Stimulated activated CD8-positive, alpha-beta memory T cell treated with anti-CD3 and anti-CD28 coated beads, Interleukin-12 subunit alpha, Interleukin-12 subunit beta, amount 100 ng/mL, for 24 hours (primary cell): ENCODE data around the gene CAVIN3.
"Not testable (repeated sequence)": the region's sequence is repeated elsewhere in the genome, so short reads cannot be mapped to it uniquely, and the experiment has no call there.

Experiments used
- DNase-seq: peaks from one replicate; pipeline ENCODE4 v3.0.0-alpha.2; 2020; ENCODE audit errors: extremely low read depth

The CAVIN3 gene

DNA sequence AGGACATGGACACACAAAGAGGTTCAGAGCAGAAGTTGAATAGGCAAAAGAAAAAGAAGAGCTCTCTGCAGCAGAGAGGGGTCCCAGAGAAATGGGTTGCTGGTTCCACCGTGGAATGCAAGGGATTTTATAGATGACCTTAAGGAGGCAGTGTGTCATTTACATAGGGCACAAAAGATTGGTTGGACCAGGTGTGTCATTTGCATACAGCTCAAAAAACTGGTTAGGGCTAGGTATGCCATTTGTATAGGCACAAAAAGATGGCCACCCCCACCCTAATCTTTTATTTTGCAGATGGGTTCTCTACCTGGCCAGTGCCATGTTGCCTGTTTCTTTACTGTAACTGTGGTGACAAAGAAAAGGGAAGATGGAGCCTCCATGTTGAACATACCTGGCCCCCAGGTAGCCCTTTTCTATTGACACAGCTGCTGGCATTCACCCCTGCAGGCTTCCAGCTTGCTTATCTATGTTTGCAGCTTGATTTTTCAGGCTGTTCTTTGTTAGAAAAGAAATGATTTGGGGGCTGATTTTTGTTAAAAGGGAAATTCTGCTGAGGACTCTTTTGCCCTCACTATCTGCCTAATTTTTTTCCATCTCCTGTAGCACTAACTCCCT is 3.1 kb upstream of the CAVIN3 start:
- no peak for DNase-seq

DNA sequence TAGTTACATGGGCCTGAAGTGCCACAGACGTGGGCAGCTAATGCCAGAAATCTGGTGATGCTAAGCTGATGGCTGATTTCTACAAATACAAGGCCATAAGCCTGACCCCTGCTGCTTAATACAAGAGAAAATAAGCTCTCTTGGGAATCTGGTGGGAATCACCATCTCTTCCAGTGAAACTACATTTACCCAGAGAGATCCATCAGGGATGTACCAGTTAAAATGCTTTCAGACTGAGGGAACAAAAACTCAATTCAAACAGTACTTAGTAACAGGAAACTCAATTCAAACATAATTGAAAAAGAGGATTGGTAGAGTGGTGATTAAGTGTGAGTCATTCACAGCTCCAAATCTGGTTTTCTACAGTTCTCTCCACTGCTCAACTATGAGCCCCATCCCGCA is 1.7 kb upstream of the CAVIN3 start:
- DNase-seq = no peak

DNA sequence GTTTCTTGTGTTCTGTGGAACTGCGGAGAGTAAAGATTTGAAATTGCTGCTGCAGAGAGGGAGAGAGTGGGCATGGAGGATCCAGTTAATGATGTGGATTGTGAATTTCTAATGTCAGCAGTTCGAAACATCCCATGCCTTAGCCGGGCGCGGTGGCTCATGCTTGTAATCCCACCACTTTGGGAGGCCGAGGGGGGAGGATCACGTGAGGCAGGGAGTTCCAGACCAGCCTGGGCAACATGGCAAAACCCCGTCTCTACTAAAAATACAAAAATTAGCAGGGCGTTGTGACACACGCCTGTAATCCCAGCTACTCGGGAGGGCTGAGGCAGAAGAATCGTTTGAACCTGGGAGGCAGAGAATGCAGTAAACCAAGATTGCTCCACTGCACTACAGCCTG is 1.1 kb upstream of the CAVIN3 start:
- no peak for DNase-seq

DNA sequence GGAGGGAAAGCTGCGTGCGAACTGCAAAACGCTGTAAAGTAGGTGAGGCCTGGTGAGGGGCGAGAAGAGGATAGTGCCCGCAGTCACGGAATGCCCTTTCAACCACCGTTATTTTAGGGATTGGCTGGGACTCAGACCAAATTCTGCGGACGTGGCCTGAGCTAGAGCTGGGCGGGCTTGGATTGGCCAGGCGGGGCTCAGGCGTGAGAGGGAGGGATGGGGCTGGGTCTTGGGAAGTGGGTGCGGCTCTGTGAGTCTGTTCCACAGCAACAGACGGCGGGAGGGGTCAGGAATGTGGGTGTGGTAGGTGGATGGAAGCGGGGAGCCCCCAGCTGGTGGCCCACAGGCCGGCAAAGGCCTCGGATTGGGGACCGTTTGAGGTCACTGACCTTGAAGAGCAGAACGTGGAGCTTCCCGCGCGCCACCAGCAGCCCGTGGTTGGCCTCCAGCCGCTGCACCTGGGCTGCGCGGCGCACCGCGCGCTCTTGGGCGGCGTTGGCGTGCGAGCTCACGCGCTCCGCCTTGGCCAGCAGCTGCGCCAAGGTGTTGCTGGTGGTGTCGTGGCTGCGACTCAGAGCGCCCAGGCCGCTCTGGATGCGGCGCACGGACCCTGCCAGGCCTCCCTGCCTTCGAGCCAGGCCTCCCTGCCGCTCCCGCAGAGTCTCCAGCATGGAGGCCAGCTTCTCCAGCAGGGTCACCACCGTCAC is 444 bp downstream of the CAVIN3 start:
- no peak for DNase-seq

DNA sequence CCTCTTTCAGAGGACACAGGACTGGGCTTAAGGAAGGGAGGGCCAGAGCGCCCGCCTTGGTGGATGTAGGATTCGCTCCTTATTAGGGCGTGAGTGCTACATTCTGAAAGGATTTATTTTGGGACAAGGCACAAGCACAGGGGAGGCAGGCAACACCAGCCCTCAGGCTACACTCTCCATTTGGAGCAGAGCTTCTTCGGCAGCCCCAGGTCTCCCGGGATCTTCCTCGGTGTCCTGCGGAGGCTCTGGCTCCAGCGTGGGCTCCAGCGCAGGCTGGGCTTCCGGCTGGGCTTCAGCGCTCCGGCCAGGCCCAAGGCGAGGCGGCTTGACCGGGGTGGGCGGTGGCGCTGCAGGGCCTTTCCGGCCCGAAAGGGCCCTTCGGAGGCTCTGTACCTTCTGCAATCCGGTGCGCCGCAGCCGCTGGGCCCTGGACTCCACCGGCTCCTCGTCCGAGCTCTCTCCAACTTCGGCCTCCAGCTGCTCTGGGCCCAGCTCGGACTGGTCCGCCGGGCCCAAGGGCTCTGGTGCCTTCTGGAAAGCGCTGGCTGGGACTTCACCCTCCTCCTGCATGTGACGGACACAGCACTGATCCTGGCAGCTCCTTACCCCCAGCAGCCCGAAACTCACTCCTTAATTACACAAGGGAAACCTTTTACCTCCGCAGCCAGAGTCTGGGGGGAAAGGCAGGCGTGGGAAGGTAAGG is 1.1 kb downstream of the CAVIN3 start:
- DNase-seq = no peak

DNA sequence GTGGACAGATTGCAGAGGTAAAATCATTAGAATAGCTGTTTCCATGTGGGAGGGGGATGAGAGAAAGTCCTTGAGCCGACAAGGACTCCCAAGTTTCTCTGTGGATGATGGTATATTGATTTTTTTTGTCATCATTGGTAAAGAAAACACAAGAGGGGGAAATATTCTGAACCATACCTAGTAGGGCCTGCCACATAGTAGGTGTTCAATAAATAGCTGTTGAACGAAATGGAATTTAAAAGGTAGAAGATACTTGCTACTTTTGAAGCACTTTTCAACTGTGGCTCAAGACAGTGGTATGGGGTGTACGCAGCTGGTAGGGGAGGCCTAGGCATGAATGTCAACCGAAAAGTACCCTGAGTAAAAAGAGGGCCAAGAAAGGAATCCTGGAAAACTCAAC is 2.1 kb downstream of the CAVIN3 start:
- no peak for DNase-seq

DNA sequence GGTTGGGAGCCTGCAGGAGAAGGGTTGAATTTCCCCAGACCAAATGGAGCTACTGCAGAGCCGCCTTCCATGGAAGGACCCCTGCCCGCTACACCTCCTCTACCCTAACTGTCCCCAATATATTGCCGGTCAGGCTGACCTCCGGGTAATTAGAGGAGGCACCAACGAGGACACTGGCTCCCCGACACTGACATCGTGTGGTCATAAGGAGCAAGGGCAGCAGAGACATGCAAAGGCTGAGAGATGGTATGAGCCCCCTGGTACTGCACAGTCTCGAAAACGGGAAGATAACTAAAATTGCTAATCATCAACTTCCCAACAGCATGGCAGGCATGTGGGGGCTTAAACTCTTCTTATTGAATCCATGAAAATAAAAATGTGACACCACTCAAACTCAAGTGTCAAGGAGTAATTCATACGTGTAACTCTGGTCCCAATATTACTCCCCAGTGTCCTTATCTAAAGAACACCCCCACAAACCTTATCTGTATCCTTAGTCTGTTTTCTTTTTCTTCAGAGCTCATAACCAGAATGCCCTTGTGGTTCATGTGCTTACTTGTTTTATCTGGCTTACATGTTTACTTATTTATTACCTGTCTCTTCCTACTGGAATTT is 4.4 kb downstream of the CAVIN3 start:
- DNase-seq = no peak

DNA sequence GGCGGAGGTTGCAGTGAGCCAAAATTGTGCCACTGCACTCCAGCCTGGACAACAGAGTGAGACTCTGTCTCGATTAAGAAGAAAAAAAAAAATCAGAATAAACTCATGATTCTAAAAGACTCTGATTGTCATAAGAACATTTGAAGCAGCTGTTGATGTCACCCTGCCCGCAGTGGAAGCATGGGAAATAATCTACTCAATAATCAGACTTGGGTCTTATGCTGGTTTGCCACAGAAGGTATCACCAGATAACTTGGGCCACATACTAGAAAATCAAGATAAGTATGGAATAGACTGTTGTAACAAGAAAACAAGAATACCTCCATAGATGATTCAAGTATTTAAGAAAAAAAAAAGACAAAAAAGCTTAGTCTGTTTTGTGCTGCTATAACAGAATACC is 8.2 kb downstream of the CAVIN3 start:
- DNase-seq = no peak

DNA sequence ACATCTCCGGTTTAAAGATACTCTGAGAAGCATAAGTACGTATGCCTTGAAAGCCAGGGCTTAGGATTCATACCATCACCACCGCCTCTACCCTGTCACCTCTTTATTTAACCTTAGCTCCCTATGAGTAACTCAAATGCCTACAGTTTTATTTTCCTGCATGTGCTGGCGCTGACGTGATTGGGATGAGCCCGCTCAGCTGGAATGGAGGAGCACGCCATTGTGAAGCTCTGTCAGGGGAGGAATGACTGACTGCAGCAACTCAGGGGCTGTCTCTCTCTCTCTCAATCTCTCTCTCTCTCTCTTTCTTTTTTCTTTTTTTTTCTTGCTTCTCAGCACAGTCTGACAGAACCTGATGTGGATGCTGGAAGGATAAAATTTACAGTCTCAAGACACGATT is 12.4 kb downstream of the CAVIN3 start:
- no peak for DNase-seq

DNA sequence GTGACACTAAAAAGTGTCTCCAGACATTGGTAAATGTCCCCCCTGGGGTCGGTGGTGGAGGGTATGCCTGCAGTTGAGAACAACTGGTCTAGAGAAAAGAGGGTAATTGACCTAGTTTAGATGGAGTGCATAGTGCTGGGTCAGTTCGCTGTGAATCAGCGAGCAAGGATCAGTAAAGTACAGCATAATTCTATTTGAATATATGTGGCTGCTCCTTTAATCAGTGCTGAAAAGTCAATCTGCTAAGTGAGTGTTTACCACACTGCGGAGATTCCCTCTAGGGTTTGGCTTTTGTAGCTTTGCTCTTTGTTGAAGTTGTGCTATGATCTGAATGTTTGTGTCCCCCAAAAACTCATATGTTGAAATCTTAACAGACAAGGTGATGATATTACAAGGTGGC is 15.0 kb downstream of the CAVIN3 start:
- DNase-seq = no peak

DNA sequence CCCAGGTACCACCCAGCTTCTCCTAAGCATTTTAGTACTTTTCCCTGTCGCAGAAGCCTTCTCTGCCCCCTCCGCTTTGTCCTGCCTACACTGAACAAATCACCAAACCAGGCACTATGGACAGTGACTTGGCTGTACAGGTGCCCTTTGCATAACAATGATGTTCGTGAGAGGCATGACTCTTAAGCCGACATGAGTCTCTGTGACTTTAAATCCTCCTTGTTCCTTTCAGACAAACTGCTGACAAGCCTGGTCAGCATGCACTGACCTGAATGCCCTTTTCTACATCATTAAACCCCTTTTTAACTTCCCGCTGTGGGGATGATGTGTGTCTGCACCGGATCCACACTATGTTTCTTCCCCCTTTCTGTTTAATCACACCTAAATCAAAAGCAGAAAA is 16.6 kb downstream of the CAVIN3 start:
- no peak for DNase-seq

DNA sequence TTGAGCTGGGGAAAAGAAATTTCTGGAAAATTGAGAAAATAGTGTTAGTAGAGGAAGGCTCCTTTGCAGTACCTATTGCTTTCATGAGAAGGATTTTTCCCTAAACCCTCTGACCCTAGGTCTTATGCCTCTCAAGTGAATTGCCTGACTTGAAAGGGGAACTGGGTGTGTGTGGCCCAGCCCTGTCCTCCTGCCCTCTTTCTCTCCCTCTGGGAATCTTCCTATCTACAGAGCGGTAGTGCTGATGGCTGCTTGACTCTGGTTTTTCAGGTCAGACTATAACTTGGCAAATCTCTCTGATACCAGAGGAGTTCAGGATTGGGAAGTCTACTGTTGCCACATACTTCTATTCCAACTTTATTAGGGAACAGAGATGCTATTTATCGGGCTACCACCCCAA is 19.2 kb downstream of the CAVIN3 start:
- no peak for DNase-seq

DNA sequence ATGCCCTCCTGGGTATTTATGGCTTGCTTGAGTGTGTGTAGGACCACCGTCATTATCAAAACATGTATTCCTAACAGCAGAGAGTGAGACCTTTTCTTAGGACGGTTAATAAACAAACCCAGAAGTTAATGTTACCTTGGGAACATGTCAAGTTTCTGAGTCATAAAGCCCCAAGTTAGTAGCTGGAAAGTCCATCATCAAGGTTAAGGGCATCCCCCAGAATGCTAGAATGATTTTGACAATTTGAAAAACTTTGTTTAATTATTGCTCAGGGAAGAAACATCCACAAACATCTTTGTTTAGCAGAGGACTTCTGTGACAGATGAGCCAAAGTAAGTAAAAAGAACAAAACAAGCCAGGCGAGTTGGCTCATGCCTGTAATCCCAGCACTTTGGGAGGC is 20.0 kb downstream of the CAVIN3 start:
- no peak for DNase-seq

DNA sequence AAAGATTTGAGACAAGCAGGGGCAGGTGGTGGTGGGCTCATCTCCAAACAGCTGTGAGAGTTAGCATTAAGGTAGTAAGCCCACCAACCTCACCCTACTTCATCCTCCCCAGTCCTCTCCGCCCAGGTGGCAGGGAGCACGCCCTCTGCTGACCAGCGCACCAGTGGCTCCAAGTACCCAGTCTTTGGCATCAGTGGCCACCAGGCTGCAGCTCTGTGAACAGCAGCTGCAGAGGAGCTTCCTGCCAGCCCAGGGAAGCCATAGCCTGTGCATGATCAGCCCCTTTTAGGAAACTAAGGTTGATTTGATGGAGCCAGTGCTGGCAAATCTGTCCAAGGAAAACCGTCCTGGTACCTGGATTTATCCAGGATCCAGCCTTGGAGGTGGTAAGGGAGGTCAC is 21.7 kb downstream of the CAVIN3 start:
- no peak for DNase-seq

DNA sequence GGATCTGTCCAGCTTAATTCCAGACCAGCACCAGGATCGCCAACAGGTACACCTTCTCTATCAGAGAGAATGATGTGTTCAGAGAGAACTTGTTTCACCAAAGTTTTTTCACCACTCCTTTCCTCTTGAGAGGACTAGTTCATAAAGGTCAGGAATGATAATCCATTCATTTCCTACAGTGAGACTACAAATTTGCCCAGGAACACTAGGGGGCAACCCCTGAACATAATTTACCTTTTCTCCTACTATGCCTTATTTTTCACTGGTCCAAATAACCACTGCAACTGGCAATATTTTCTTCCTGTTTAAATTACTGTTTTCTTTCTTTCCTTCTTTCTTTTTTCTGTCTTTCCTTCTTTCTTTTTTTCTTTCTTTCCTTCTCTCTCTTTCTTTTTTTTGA is 22.5 kb downstream of the CAVIN3 start:
- no peak for DNase-seq

DNA sequence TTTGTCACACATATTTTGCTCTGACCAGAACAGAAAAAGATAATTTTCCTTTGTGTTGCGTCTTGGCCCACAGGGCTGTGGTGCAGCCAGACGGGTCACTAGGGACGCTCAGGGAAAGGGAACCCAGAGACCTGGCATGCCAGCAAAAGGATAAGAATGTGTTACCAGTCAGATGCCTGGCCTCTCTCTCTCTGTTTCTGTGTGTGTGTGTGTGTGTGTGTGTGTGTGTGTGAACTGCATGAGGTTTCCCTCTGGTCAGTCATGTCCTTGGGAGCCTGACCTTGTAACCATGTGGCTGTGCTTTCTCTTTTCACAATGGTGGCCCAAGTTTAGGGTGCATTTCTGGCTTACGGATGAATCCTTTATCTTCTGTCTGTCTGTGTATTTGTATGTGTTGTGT is 35.3 kb downstream of the CAVIN3 start:
- no peak for DNase-seq

DNA sequence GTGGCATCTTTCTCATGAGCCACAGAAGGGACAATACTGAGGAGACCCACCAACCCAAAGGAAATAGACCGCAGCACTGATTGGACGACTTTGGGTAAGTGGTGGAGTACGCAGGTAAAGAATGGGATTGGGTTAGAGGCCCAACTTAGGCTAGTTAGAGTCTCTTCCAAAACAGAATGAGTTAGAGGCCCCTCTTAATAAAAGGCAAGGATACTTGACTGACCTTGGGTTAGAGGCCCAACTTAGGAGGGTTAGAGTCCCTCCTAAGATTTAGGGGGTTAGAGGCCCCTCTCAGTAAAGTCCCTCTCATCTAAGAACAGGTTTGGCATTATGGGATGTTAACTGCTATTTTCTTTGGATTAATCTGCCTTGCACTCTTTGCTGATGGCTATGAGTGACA is 36.1 kb downstream of the CAVIN3 start:
- DNase-seq = no peak

DNA sequence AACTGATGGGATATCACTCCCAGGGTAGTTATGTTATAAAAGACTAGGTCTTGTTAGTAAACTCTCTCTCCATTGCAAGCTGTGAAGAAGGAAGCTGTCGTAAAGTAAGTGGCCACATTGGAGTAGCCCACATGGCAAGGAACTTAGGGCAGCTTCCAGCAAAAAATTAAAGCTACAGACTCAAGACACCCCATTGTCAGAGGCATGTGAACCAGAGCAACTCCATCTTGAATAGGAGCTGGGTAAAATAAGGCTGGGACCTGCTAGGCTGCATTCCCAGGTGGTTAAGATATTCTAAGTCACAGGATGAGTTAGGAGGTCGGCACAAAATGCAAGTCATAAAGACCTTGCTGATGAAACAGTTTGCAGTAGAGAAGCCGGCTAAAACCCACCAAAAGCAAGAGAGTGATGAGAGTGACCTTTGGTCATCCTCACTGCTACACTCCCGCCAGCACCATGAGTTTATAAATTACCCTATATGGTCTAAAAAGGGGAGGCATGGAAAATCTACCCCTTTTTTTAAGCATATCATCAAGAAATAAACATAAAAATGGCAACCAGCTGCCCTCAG is 36.8 kb downstream of the CAVIN3 start:
- no peak for DNase-seq

DNA sequence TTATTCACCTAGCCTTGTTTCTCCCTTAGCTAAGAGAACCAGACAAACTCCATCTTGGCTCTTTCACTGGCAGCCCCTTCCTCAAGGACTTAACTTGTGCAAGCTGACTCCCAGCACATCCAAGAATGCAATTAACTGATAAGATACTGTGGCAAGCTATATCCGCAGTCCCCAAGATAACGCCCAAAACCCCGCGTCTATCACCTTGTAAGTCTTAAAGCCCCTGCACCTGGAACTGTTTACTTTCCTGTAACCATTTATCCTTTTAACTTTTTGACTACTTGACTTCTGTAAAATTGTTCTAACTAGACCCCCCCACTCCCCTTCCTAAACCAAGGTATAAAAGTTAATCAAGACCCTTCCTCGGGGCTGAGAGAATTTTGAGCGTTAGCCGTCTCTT is 39.5 kb downstream of the CAVIN3 start:
- DNase-seq = not testable (repeated sequence)

DNA sequence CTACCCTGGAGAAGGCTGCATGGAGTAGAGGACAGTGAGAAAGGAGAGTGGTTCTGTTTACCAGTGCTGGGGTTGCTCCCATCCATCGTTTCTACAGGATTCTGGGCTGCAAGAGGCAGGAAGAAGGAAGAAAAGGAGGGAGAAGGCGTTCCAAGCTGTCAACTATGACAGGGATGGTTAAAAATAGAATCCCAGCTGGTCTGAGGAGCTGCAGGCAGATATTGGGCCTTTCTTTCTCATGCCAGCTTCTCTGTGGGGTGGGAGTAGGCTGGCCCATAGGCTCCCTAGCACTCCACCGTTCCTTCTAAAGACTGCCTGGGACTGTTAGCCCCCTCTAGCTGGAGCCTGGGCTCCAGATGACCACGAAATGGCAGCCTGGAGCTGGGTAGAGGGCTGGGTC is 47.1 kb downstream of the CAVIN3 start:
- no peak for DNase-seq

DNA sequence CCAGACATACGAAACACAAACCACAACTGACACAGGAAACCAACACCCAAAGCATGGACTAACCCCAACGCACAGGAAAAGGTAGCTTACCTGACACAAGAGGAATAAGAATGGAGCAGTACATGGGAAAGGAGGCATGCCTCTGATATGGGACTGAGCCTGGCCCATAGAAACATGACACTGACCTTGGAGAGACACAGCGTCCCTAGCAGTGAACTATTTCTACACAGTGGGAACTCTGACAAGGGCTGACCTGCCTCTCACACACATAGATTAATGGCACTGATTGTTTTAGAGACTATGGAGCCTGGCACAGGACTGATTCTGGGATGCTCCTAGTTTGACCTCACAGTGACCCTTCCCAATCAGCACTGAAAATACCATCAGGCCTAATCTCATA is 48.7 kb downstream of the CAVIN3 start:
- no peak for DNase-seq

DNA sequence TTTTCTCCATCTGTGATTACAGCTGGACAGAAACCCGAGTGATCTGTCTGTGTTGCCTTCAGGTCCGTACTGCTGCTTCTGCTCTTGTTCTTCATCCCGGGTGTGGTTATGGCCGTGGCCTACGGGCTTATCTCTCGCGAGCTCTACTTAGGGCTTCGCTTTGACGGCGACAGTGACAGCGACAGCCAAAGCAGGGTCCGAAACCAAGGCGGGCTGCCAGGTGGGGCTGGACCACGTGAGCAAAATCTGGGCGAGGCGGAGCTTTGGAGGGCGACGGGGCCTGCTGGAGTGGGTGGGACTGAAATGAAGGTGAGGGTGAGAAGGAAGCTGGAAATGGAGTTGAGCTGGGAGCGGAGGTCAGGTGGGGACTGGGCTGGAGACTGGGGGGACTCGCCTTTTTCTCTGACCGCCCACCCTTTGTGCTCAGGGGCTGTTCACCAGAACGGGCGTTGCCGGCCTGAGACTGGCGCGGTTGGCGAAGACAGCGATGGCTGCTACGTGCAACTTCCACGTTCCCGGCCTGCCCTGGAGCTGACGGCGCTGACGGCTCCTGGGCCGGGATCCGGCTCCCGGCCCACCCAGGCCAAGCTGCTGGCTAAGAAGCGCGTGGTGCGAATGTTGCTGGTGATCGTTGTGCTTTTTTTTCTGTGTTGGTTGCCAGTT is 49.6 kb downstream of the CAVIN3 start:
- DNase-seq = no peak
